Kidney epithelial cell (primary cell): ENCODE measurements around the gene TRMT2B. TPM values are rescaled to one million over a fixed set of nuclear protein-coding genes. Genes with fewer than 3 reads are reported as not detected.

Source experiments
- DNase-seq: peaks from one replicate; pipeline ENCODE4 v3.0.0-alpha.2; 2010; ENCODE audit warnings: low read depth
- H3K27me3 ChIP-seq: 2 replicates; pipeline ENCODE4 v1.6.0; 2011; ENCODE audit warnings: low read length; ENCODE audit not compliant: control insufficient read depth, insufficient read depth
- H3K36me3 ChIP-seq: 2 replicates; pipeline ENCODE4 v1.5.1; 2011; ENCODE audit warnings: low read length; ENCODE audit not compliant: control insufficient read depth, insufficient read depth
- H3K4me3 ChIP-seq: 2 replicates; pipeline ENCODE4 v1.5.1; 2011; ENCODE audit warnings: low read depth, mild to moderate bottlenecking, control low read depth, low read length
- CTCF ChIP-seq: IDR thresholded peaks from 2 replicates; pipeline ENCODE4 v1.5.1; 2011; ENCODE audit warnings: mild to moderate bottlenecking, moderate library complexity, low read length, control low read depth, inconsistent platforms; ENCODE audit not compliant: insufficient read depth, poor library complexity, severe bottlenecking
- total RNA-seq: library from RNA; depleted of rRNA; stranded (reverse); fragments of >200 nt; gene quantifications from 2 replicates; pipeline ENCODE4 v1.2.3, GENCODE V29; 2015

The TRMT2B gene
- 14.2 and 20.2 TPM in 2 replicates for total RNA-seq

GRCh38 chrX:101051549-101052302 is at the start of gene TRMT2B:
TSS of gene TRMT2B (minus strand) at chrX:101052111. CDS start at chrX:101042289, 9,822 bp downstream.
- Histone ChIP-seq H3K27me3 (no peaks in the 10 kb centered on the region), H3K36me3 (no peaks in the 10 kb centered on the region), H3K4me3 (peak within 1 kb of the TSS; percentile 58)
- no peak for TF ChIP-seq CTCF
- DNase-seq, result no peak

GRCh38 chrX:101097546-101098453 is 45.9 kb upstream of the TRMT2B start, which contains the start of gene CENPI:
TSS of gene CENPI (plus strand) at chrX:101098204. CDS start at chrX:101101071, 2,867 bp downstream.
- no peak for TF ChIP-seq CTCF
- H3K4me3 ChIP-seq, result peak within 1 kb of the TSS; percentile 66
- H3K36me3 ChIP-seq, result no peaks in the 10 kb centered on the region
- H3K27me3 ChIP-seq, result no peaks in the 10 kb centered on the region
- peak; percentile 58 for DNase-seq

- no peak for TF ChIP-seq CTCF
- H3K36me3 ChIP-seq, result no peaks in the 10 kb centered on the region
- DNase-seq, result no peak
- no peaks in the 10 kb centered on the region for H3K27me3 ChIP-seq
- H3K4me3 ChIP-seq, result no peak overlapping the region
These were observed 39.9 kb upstream of the TRMT2B start for GRCh38 chrX:101091817-101092216.

GRCh38 chrX:101081231-101081630 is 29.3 kb upstream of the TRMT2B start:
- H3K27me3 ChIP-seq, result no peaks in the 10 kb centered on the region
- TF ChIP-seq CTCF, result no peak
- no peaks in the 10 kb centered on the region for H3K36me3 ChIP-seq
- no peak for DNase-seq
- no peak overlapping the region for H3K4me3 ChIP-seq

- Histone ChIP-seq H3K4me3 (no peak overlapping the region), H3K27me3 (no peaks in the 10 kb centered on the region), H3K36me3 (no peaks in the 10 kb centered on the region)
- no peak for TF ChIP-seq CTCF
- DNase-seq, result no peak
These were observed 28.6 kb upstream of the TRMT2B start for GRCh38 chrX:101080326-101081124.
